IPS-11a (cell line): ENCODE data around the gene PRAC2.

Source experiments
- H3K4me3 ChIP-seq: one replicate; pipeline ENCODE4 v1.5.1; 2013; ENCODE audit warnings: low read depth, low read length, control low read depth

Gene PRAC2

GRCh38 chr17:48733632-48734328 is 10.8 kb downstream of the PRAC2 start:
- H3K4me3 ChIP-seq, result no peak overlapping the region

- H3K4me3 ChIP-seq, result no peak overlapping the region
Observed at GRCh38 chr17:48734333-48735061, 11.5 kb downstream of the PRAC2 start.

- no peak overlapping the region for H3K4me3 ChIP-seq
Observed at GRCh38 chr17:48735062-48735351, 12.0 kb downstream of the PRAC2 start.

- H3K4me3 ChIP-seq, result no peak overlapping the region
Observed at GRCh38 chr17:48737330-48738043, 14.5 kb downstream of the PRAC2 start.

- H3K4me3 ChIP-seq, result no peak overlapping the region
Observed at GRCh38 chr17:48738424-48738802, 15.4 kb downstream of the PRAC2 start.

- H3K4me3 ChIP-seq, result no peak overlapping the region
Observed at GRCh38 chr17:48738803-48739526, 16.0 kb downstream of the PRAC2 start.

- H3K4me3 ChIP-seq, result no peak overlapping the region
Observed at GRCh38 chr17:48740537-48740936, 17.6 kb downstream of the PRAC2 start.

- no peak overlapping the region for H3K4me3 ChIP-seq
Observed at GRCh38 chr17:48745381-48746275, 22.6 kb downstream of the PRAC2 start.

- H3K4me3 ChIP-seq, result no peak overlapping the region
Observed at GRCh38 chr17:48746916-48747444, 24.0 kb downstream of the PRAC2 start.

GRCh38 chr17:48747445-48748363 is 24.7 kb downstream of the PRAC2 start:
- H3K4me3 ChIP-seq, result no peak overlapping the region

GRCh38 chr17:48748718-48749566 is 26.0 kb downstream of the PRAC2 start:
- H3K4me3 ChIP-seq, result no peak overlapping the region

- no peak overlapping the region for H3K4me3 ChIP-seq
Observed at GRCh38 chr17:48749621-48750553, 26.9 kb downstream of the PRAC2 start.

GRCh38 chr17:48751172-48751571 is 28.2 kb downstream of the PRAC2 start:
- no peak overlapping the region for H3K4me3 ChIP-seq

GRCh38 chr17:48751733-48752398 is 28.9 kb downstream of the PRAC2 start:
- no peak overlapping the region for H3K4me3 ChIP-seq

GRCh38 chr17:48752399-48753288 is 29.7 kb downstream of the PRAC2 start:
- H3K4me3 ChIP-seq, result no peak overlapping the region
